ENCODE measurements around the gene ANKRD35. TPM values are rescaled to one million over a fixed set of nuclear protein-coding genes. Genes with fewer than 3 reads are reported as not detected.

ANKRD35 gene
- total RNA-seq, 3 donors from 2014 or later = 0.05 to 0.42 (median 0.10) TPM

- no peaks in the 10 kb centered on the region for H3K9me3 Mint-ChIP-seq
- H3K27me3 Mint-ChIP-seq (ENCODE audit: low read depth) = peaks cover 24% of the 10 kb centered on the region
- peaks cover 18% of the 10 kb centered on the region for H3K4me1 Mint-ChIP-seq (ENCODE audit: low read depth)
- H3K36me3 Mint-ChIP-seq (ENCODE audit: insufficient read depth) = no peaks in the 10 kb centered on the region
- ATAC-seq (no peak), DNase-seq (no peak)
- H3K4me3 Mint-ChIP-seq = peak overlapping the region; percentile 42
Observed at GRCh38 chr1:145886816-145887215, 1.1 kb upstream of the ANKRD35 start.

GRCh38 chr1:145886390-145886789 is 724 bp upstream of the ANKRD35 start:
- no peak for DNase-seq
- Mint-ChIP-seq H3K36me3 (ENCODE audit: insufficient read depth) (no peaks in the 10 kb centered on the region), H3K9me3 (no peaks in the 10 kb centered on the region), H3K4me3 (peak overlapping the region; percentile 82), H3K27me3 (ENCODE audit: low read depth) (peaks cover 24% of the 10 kb centered on the region), H3K4me1 (ENCODE audit: low read depth) (peaks cover 18% of the 10 kb centered on the region)
- peak in 1 of 2 donors; percentile 9 for ATAC-seq

- no peaks in the 10 kb centered on the region for H3K36me3 Mint-ChIP-seq (ENCODE audit: insufficient read depth)
Observed at GRCh38 chr1:145884675-145885074, 991 bp downstream of the ANKRD35 start.

GRCh38 chr1:145879775-145880174 is 5.9 kb downstream of the ANKRD35 start:
- no peaks in the 10 kb centered on the region for H3K36me3 Mint-ChIP-seq (ENCODE audit: insufficient read depth)
- H3K4me1 Mint-ChIP-seq (ENCODE audit: low read depth) = peaks cover 2% of the 10 kb centered on the region
- peaks cover 25% of the 10 kb centered on the region for H3K27me3 Mint-ChIP-seq (ENCODE audit: low read depth)
- no peak for ATAC-seq
- no peak for DNase-seq
- no peak overlapping the region for H3K4me3 Mint-ChIP-seq
- no peaks in the 10 kb centered on the region for H3K9me3 Mint-ChIP-seq

More at GRCh38 chr1:145884675-145885074, 991 bp downstream of the ANKRD35 start:
- Mint-ChIP-seq H3K27me3 (ENCODE audit: low read depth) (peaks cover 24% of the 10 kb centered on the region), H3K9me3 (no peaks in the 10 kb centered on the region), H3K4me1 (ENCODE audit: low read depth) (peaks cover 18% of the 10 kb centered on the region), H3K4me3 (peak overlapping the region; percentile 82)
- ATAC-seq = no peak
- no peak for DNase-seq

GRCh38 chr1:145878724-145879123 is 6.9 kb downstream of the ANKRD35 start:
- DNase-seq = no peak
- Mint-ChIP-seq H3K36me3 (ENCODE audit: insufficient read depth) (no peaks in the 10 kb centered on the region), H3K27me3 (ENCODE audit: low read depth) (peaks cover 20% of the 10 kb centered on the region), H3K4me1 (ENCODE audit: low read depth) (no peaks in the 10 kb centered on the region), H3K9me3 (no peaks in the 10 kb centered on the region), H3K4me3 (no peak overlapping the region)
- ATAC-seq = no peak

GRCh38 chr1:145877923-145878486 is 7.7 kb downstream of the ANKRD35 start:
- no peak overlapping the region for H3K4me3 Mint-ChIP-seq
- DNase-seq (no peak), ATAC-seq (no peak)
- H3K4me1 Mint-ChIP-seq (ENCODE audit: low read depth) = peaks cover under 1% of the 10 kb centered on the region
- peaks cover 15% of the 10 kb centered on the region for H3K27me3 Mint-ChIP-seq (ENCODE audit: low read depth)
- no peaks in the 10 kb centered on the region for H3K9me3 Mint-ChIP-seq
- H3K36me3 Mint-ChIP-seq (ENCODE audit: insufficient read depth) = no peaks in the 10 kb centered on the region

- peaks cover 10% of the 10 kb centered on the region for H3K27me3 Mint-ChIP-seq (ENCODE audit: low read depth)
Observed at GRCh38 chr1:145874646-145875045, 11.0 kb downstream of the ANKRD35 start.

GRCh38 chr1:145871994-145872924 is 13.4 kb downstream of the ANKRD35 start:
- Mint-ChIP-seq H3K4me1 (ENCODE audit: low read depth) (peaks cover 17% of the 10 kb centered on the region), H3K4me3 (peak overlapping the region; percentile 76), H3K9me3 (no peaks in the 10 kb centered on the region), H3K36me3 (ENCODE audit: insufficient read depth) (no peaks in the 10 kb centered on the region), H3K27me3 (ENCODE audit: low read depth) (peaks cover 10% of the 10 kb centered on the region)
- ATAC-seq (peak; percentile 75 to 82), DNase-seq (peak; percentile 27)

More at GRCh38 chr1:145874646-145875045, 11.0 kb downstream of the ANKRD35 start:
- DNase-seq (no peak), ATAC-seq (no peak)
- Mint-ChIP-seq H3K9me3 (no peaks in the 10 kb centered on the region), H3K4me3 (no peak overlapping the region), H3K4me1 (ENCODE audit: low read depth) (peaks cover 17% of the 10 kb centered on the region), H3K36me3 (ENCODE audit: insufficient read depth) (no peaks in the 10 kb centered on the region)

GRCh38 chr1:145868232-145868631 is 17.4 kb downstream of the ANKRD35 start:
- Mint-ChIP-seq H3K9me3 (no peaks in the 10 kb centered on the region), H3K4me1 (ENCODE audit: low read depth) (peaks cover 17% of the 10 kb centered on the region), H3K4me3 (no peak overlapping the region), H3K27me3 (ENCODE audit: low read depth) (peaks cover 3% of the 10 kb centered on the region), H3K36me3 (ENCODE audit: insufficient read depth) (no peaks in the 10 kb centered on the region)
- no peak for DNase-seq
- ATAC-seq = no peak

- Mint-ChIP-seq H3K36me3 (ENCODE audit: insufficient read depth) (no peaks in the 10 kb centered on the region), H3K27me3 (ENCODE audit: low read depth) (peaks cover 3% of the 10 kb centered on the region), H3K4me3 (no peak overlapping the region), H3K4me1 (ENCODE audit: low read depth) (peaks cover 3% of the 10 kb centered on the region), H3K9me3 (no peaks in the 10 kb centered on the region)
- DNase-seq (no peak), ATAC-seq (no peak)
Observed at GRCh38 chr1:145863282-145864018, 22.2 kb downstream of the ANKRD35 start.

- H3K9me3 Mint-ChIP-seq = no peaks in the 10 kb centered on the region
- DNase-seq = peak; percentile 65
- H3K36me3 Mint-ChIP-seq (ENCODE audit: insufficient read depth) = peaks cover 7% of the 10 kb centered on the region
- peak; percentile 74 to 77 for ATAC-seq
- H3K4me1 Mint-ChIP-seq (ENCODE audit: low read depth) = peaks cover 9% of the 10 kb centered on the region
- H3K27me3 Mint-ChIP-seq (ENCODE audit: low read depth) = peaks cover 3% of the 10 kb centered on the region
- H3K4me3 Mint-ChIP-seq = peak overlapping the region; percentile 95
Observed at GRCh38 chr1:145859491-145860023, 26.1 kb downstream of the ANKRD35 start.

- peaks cover 9% of the 10 kb centered on the region for H3K4me1 Mint-ChIP-seq (ENCODE audit: low read depth)
- peak within 1 kb of the TSS; percentile 95 for H3K4me3 Mint-ChIP-seq
- H3K9me3 Mint-ChIP-seq = no peaks in the 10 kb centered on the region
- H3K36me3 Mint-ChIP-seq (ENCODE audit: insufficient read depth) = peaks cover 7% of the 10 kb centered on the region
- ATAC-seq (peak; percentile 93 to 94), DNase-seq (peak; percentile 70)
- H3K27me3 Mint-ChIP-seq (ENCODE audit: low read depth) = no peaks in the 10 kb centered on the region
Observed at GRCh38 chr1:145858901-145859490, 26.7 kb downstream of the ANKRD35 start, which contains the start of gene PIAS3. Gene PIAS3, minus strand, starts transcription at chr1:145859081. Its CDS starts 91 bp downstream, at chr1:145858990.

- Mint-ChIP-seq H3K36me3 (ENCODE audit: insufficient read depth) (peaks cover 7% of the 10 kb centered on the region), H3K4me3 (peak overlapping the region; percentile 95), H3K4me1 (ENCODE audit: low read depth) (peaks cover 9% of the 10 kb centered on the region), H3K9me3 (no peaks in the 10 kb centered on the region), H3K27me3 (ENCODE audit: low read depth) (no peaks in the 10 kb centered on the region)
- DNase-seq = peak; percentile 55
- peak; percentile 53 for ATAC-seq
Observed at GRCh38 chr1:145858238-145858900, 27.3 kb downstream of the ANKRD35 start.

All from activated T-cell treated with anti-CD3 and anti-CD28 coated beads, Interleukin-2, amount 50 U/mL, for 4 hours (primary cell).